Measurements from ENCODE around the gene FHOD3.

FHOD3 gene

DNA sequence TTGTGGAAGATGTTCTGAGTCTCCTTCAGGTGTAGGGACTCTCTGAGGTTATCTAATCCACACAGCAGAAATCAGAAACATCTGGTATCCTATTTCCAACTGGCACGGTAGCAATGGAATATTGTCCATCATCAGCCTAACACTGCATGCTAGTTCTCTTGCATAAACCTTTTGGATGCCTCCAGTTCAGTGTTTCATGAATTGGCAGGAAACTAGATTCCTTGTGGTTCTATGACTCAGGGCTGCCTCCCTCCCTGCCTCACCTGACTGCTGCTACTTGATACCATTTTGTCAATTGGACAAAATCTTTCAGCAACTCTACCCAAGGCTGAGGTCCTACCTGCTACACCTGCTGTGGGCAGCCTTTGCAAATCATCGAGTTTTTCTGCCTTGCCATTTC lies 400.4 kb downstream of the FHOD3 start:
- TF ChIP-seq, protein P1, sequence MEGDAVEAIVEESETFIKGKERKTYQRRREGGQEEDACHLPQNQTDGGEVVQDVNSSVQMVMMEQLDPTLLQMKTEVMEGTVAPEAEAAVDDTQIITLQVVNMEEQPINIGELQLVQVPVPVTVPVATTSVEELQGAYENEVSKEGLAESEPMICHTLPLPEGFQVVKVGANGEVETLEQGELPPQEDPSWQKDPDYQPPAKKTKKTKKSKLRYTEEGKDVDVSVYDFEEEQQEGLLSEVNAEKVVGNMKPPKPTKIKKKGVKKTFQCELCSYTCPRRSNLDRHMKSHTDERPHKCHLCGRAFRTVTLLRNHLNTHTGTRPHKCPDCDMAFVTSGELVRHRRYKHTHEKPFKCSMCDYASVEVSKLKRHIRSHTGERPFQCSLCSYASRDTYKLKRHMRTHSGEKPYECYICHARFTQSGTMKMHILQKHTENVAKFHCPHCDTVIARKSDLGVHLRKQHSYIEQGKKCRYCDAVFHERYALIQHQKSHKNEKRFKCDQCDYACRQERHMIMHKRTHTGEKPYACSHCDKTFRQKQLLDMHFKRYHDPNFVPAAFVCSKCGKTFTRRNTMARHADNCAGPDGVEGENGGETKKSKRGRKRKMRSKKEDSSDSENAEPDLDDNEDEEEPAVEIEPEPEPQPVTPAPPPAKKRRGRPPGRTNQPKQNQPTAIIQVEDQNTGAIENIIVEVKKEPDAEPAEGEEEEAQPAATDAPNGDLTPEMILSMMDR (IDR thresholded peaks at IDR 0.05; ENCODE audit: low read depth, low read length, missing control alignments) = no peak
- no peak for DNase-seq (ENCODE audit: extremely low read depth, low read depth)
- H3K4me3 ChIP-seq (replicated peaks; ENCODE audit: low read depth, low read length) = no peak overlapping the region

DNA sequence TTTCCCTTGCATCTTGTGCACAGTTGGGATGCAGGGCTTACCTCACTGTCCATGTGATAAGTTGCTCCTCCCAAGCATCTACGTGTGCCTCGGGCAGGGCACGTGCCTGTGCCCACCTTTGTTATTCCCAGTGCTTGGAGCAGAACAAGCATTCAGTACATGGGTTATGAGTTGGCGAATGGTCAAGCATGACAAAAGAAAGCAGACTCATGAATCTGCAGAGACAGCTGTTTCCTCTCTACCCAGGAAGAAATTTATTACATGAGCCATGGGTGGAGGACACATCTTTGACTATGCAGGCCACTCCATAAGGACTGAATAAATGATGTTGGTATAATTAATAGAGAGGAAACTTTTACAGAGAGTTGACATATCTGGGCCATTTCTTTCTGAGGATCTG lies 403.4 kb downstream of the FHOD3 start:
- DNase-seq (ENCODE audit: extremely low read depth, low read depth) = no peak
- TF ChIP-seq, protein P1 (IDR thresholded peaks at IDR 0.05; ENCODE audit: low read depth, low read length, missing control alignments) = no peak
- no peak overlapping the region for H3K4me3 ChIP-seq (replicated peaks; ENCODE audit: low read depth, low read length)

DNA sequence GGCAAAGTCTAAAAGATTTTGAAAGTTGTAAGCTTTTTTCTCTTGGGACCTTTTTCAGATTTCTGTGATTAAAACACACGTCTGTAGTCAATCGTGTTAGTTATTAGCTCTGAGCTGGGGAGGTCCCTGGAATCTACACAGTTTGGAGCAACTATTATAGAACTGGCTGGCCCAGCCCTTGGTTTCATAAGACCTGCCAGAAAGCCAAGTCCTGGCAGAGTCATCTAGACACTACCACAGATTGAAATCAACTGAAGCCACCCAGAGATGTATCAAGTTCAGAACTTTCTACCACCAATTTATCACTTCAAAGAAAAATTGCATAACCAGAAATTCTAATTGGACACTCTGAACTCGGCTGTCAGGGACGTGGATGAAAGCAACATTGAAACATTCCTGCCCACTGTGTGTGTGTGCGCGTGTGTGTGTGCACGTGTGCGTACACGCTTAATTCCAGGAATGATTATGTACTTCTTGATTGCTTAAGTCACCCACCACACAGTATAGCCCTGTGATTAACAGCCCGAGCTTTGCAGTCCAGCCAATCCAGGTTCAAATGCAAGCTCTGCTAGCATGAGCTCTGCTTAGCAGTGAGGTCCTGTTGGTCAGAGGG lies 405.0 kb downstream of the FHOD3 start:
- TF ChIP-seq, protein P1 (IDR thresholded peaks at IDR 0.05; ENCODE audit: low read depth, low read length, missing control alignments) = no peak
- no peak for DNase-seq (ENCODE audit: extremely low read depth, low read depth)
- no peak overlapping the region for H3K4me3 ChIP-seq (replicated peaks; ENCODE audit: low read depth, low read length)

DNA sequence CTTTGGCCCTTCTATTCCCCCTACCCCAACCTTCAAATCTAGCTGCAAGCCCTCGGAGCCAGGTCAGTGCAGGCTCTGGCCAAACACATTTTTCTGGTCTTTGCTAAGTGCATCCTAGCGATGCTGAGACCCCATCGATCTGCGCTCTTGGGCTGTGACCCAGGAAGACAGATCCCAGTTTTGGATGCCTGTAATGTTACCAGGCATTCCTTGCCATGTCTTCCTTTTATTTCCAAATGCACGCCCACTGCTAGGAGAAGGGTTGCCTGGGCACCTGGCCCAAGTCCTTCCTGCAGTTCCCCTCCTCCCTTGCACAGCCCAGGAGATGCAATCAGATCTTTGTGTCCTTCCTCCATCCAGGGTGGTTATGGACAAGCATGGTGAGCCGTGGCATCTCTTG lies 406.6 kb downstream of the FHOD3 start:
- no peak for DNase-seq (ENCODE audit: extremely low read depth, low read depth)
- H3K4me3 ChIP-seq (replicated peaks; ENCODE audit: low read depth, low read length) = no peak overlapping the region
- TF ChIP-seq, protein P1 (IDR thresholded peaks at IDR 0.05; ENCODE audit: low read depth, low read length, missing control alignments) = no peak

DNA sequence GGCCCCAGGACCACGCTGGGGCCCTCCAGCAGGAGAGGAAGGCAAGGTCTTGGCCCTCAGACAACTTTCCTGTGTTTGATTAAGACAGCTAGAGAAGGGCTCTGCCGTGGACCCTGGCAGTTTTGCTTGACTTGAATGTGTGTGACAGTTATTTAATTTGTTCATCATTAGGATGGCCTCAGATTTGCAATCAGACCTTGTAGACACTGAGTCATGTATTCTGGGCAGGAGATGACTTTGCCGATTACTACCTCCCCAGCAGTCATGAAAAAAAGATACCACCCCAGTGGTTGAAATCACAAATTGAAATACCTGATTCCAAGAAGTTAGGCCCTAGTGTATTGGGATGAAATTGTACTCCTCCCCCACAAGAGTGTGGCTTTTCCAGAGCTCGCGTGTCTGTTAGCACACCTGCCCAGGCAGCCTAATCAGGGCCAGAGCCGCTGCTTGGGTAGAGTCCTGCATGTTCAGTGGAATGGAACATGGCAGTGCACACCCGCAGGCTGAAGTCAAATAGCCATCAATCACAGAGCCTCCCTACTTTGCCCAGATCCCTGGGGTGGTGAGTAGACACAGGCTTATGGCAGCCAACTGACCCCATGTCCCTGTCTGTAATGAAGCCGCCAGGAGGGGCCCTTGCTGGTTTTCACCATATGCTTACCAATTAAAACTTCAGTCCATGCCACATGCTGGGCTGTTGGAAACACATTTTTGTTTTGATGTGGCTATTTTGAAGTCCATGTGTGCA lies 408.8 kb downstream of the FHOD3 start:
- DNase-seq (ENCODE audit: extremely low read depth, low read depth) = no peak
- TF ChIP-seq, protein P1 (IDR thresholded peaks at IDR 0.05; ENCODE audit: low read depth, low read length, missing control alignments) = no peak
- H3K4me3 ChIP-seq (replicated peaks; ENCODE audit: low read depth, low read length) = no peak overlapping the region

DNA sequence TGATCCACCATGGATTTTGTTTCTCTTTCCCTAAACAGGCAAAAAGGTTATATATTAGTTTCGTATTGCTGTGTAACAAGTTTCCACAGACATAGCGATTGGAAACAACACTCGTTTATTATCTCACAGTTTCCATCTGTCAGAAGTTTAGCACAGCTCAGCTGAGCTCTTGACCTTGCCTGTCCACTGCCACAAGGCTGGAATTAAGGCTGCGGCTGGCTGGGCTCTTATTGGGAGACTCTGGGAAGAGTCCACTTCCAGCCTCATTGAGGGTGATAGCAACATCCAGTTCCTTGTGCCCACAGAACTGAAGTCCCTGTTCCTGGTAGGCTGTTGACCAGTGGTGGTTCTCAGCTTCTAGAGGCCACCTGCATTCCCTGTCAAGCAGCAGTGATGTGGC lies 410.9 kb downstream of the FHOD3 start:
- DNase-seq (ENCODE audit: extremely low read depth, low read depth) = no peak
- TF ChIP-seq, protein P1 (IDR thresholded peaks at IDR 0.05; ENCODE audit: low read depth, low read length, missing control alignments) = no peak
- H3K4me3 ChIP-seq (replicated peaks; ENCODE audit: low read depth, low read length) = no peak overlapping the region

Data from HFF-Myc (cell line).